AG09319 (cell line): Measurements from ENCODE around the gene RTKN2.

Experiments
- DNase-seq: peaks from one replicate; pipeline ENCODE4 v3.0.0-alpha.2; 2010; ENCODE audit warnings: low read depth; ENCODE audit errors: extremely low read depth
- CTCF ChIP-seq: IDR thresholded peaks from 2 replicates; pipeline ENCODE4 v1.5.1; 2011; ENCODE audit warnings: low read depth, mild to moderate bottlenecking, inconsistent platforms, low read length, moderate library complexity

Gene RTKN2

DNA sequence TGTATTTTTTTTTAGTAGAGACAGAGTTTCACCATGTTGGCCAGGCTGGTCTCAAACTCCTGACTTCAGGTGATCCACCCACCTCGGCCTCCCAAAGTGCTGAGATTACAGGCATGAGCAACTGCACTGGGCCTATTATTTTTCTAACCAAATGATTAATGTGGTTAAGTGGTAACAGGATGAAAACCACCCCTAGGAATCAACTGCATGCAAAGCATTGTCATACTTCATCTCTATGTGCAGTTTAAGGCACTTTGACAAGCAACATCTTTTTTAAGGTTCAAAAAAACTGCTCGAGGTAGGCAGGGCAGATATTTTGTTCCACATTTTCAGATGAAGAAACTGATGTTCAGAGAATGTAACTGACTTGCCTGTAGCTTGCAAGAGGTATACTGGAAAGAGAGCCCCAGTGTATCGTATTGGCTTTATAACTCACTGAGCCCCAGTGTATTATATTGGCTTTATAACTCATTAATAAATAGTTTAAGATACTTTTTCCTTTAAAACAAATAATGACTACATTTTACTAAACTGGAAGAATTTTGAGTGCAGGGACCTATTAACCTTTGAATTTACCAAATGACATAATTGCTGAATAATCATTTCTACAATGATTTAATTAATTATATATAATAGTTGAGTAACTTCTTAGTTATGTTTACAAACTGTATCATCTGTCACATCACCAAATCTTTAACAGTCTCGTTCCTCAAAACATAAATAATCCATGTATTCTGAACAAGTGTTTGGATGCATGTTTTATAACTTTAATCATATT lies 38.1 kb downstream of the RTKN2 start:
- no peak for TF ChIP-seq CTCF
- no peak for DNase-seq

DNA sequence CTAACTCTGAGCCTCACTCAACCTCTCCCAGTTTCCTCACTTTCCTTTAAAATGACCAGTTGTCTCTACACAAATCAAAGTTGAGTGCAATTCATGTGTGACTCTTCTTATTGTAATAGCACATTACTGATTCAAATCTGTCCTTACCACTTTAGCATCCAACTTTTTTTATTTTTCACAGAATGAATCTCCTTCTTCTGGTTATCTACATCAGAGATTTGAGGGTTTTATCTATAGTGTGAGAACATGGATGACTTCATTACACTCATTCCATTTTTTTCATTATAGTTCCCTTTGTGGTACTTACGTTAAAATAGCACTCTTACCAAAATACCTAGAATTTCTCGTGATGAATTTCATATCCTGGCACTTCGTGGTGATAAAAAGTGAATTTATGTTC lies 43.3 kb downstream of the RTKN2 start:
- TF ChIP-seq CTCF, result no peak
- no peak for DNase-seq

DNA sequence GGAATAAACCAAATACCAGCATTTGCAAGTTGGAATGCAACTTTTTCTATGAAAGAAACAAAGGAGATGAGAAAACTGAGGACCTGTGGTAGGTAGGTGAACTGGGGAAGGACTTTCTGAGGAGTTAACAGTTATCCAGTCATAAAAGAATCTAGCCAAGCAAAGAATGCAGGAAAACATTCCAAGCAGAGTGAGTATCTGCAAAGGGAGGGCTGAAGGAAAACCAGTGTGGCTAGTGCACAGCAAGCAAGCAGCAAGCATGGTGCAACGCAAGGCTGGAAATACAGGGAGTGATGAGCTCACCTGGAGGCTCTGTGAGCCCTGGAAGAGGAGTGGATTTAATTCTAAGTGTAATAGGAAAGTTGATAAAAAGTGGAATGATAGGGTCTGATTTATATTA lies 44.0 kb downstream of the RTKN2 start:
- no peak for TF ChIP-seq CTCF

GRCh38 chr10:62217683-62218082 lies 51.0 kb downstream of the RTKN2 start:
- no peak for DNase-seq
- TF ChIP-seq CTCF, result no peak

More for the DNA sequence above, 44.0 kb downstream of the RTKN2 start:
- DNase-seq, result no peak

DNA sequence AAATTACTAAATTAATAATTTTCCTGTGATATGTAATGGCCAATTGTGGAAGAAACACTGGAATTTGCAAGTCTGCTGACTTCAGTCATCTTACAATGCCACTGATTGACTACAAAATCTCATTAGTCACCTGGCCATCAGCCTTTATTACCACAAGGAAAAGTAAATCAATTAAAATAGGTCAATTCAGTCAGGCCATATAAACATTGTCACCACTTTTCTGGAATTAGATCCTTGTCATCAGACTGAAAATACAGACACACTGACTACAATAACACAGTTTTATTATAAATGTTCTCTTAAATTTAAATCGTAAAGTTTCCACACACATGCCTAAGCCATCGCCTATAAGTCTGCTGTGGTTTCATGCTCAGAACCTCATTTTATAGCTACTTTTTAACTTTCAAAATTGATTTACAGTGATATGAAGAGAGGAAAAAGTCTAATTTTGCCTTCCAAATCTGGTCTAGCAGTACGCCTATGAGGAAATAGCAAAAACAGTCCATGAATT lies 54.2 kb downstream of the RTKN2 start:
- TF ChIP-seq CTCF, result no peak
- no peak for DNase-seq

- no peak for DNase-seq
- TF ChIP-seq CTCF, result no peak
These were observed 62.8 kb downstream of the RTKN2 start for GRCh38 chr10:62205750-62206399.

GRCh38 chr10:62199584-62199983 lies 69.1 kb downstream of the RTKN2 start:
- no peak for DNase-seq
- no peak for TF ChIP-seq CTCF
